Measurements from ENCODE around the gene MAN1A2.
"Not testable (repeated sequence)": the region's sequence is repeated elsewhere in the genome, so short reads cannot be mapped to it uniquely, and the experiment has no call there.

Gene MAN1A2

GRCh38 chr1:117544509-117545109 is 177.4 kb downstream of the MAN1A2 start:
- no peaks in the 10 kb centered on the region for H3K36me3 ChIP-seq (ENCODE audit: insufficient read depth, low read length)
- no peaks in the 10 kb centered on the region for H3K4me1 ChIP-seq (ENCODE audit: control insufficient read depth, insufficient read depth, low read length)
- no peaks in the 10 kb centered on the region for H3K9me3 ChIP-seq (replicated peaks; ENCODE audit: low read length)
- no peak overlapping the region for H3K4me2 ChIP-seq (ENCODE audit: low read length)
- H3K9ac ChIP-seq (ENCODE audit: low read depth, low read length): no peak overlapping the region
- no peaks in the 10 kb centered on the region for H3K27me3 ChIP-seq (ENCODE audit: control insufficient read depth, insufficient read depth, low read length)
- H3K4me3 ChIP-seq (ENCODE audit: low read length): no peak overlapping the region

DNA sequence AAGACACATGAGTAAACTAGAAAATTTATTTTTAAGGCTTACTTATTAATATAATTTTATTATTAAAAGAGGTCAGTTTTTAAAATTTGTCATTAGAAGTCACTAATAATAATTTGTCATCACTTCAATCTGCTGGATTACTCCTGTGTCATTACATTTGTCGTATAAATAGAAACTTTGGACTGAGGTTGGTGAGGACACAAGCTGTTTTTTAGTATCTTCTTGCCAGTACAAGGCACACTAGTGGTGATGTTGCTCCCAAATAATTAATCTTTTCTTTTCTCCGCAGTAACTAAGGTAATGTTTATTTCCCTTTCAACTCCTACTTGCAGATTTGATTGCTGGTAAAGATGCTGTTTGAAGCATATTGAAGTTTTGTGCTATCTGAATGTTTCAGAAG is 179.2 kb downstream of the MAN1A2 start:
- Histone ChIP-seq H3K9ac (ENCODE audit: low read depth, low read length) (no peak overlapping the region), H3K4me3 (ENCODE audit: low read length) (no peak overlapping the region), H3K4me1 (ENCODE audit: control insufficient read depth, insufficient read depth, low read length) (no peaks in the 10 kb centered on the region), H3K36me3 (ENCODE audit: insufficient read depth, low read length) (no peaks in the 10 kb centered on the region), H3K9me3 (replicated peaks; ENCODE audit: low read length) (no peaks in the 10 kb centered on the region), H3K4me2 (ENCODE audit: low read length) (no peak overlapping the region), H3K27me3 (ENCODE audit: control insufficient read depth, insufficient read depth, low read length) (no peaks in the 10 kb centered on the region)

- H3K9ac ChIP-seq (ENCODE audit: low read depth, low read length): no peak overlapping the region
- H3K36me3 ChIP-seq (ENCODE audit: insufficient read depth, low read length): no peaks in the 10 kb centered on the region
- no peaks in the 10 kb centered on the region for H3K9me3 ChIP-seq (replicated peaks; ENCODE audit: low read length)
- no peaks in the 10 kb centered on the region for H3K4me1 ChIP-seq (ENCODE audit: control insufficient read depth, insufficient read depth, low read length)
- no peak overlapping the region for H3K4me3 ChIP-seq (ENCODE audit: low read length)
- peaks cover 5% of the 10 kb centered on the region for H3K27me3 ChIP-seq (ENCODE audit: control insufficient read depth, insufficient read depth, low read length)
- no peak overlapping the region for H3K4me2 ChIP-seq (ENCODE audit: low read length)
These were observed 186.2 kb downstream of the MAN1A2 start for GRCh38 chr1:117553471-117553870.

- H3K4me3 ChIP-seq (ENCODE audit: low read length): no peak overlapping the region
- H3K9ac ChIP-seq (ENCODE audit: low read depth, low read length): no peak overlapping the region
- H3K4me2 ChIP-seq (ENCODE audit: low read length): no peak overlapping the region
- H3K9me3 ChIP-seq (replicated peaks; ENCODE audit: low read length): no peaks in the 10 kb centered on the region
- no peaks in the 10 kb centered on the region for H3K4me1 ChIP-seq (ENCODE audit: control insufficient read depth, insufficient read depth, low read length)
- peaks cover 8% of the 10 kb centered on the region for H3K27me3 ChIP-seq (ENCODE audit: control insufficient read depth, insufficient read depth, low read length)
- H3K36me3 ChIP-seq (ENCODE audit: insufficient read depth, low read length): no peaks in the 10 kb centered on the region
These were observed 188.6 kb downstream of the MAN1A2 start for GRCh38 chr1:117555806-117556205.

- H3K36me3 ChIP-seq (ENCODE audit: insufficient read depth, low read length): no peaks in the 10 kb centered on the region
- H3K4me3 ChIP-seq (ENCODE audit: low read length): no peak overlapping the region
- no peaks in the 10 kb centered on the region for H3K9me3 ChIP-seq (replicated peaks; ENCODE audit: low read length)
- H3K4me1 ChIP-seq (ENCODE audit: control insufficient read depth, insufficient read depth, low read length): no peaks in the 10 kb centered on the region
- no peak overlapping the region for H3K4me2 ChIP-seq (ENCODE audit: low read length)
- peaks cover 9% of the 10 kb centered on the region for H3K27me3 ChIP-seq (ENCODE audit: control insufficient read depth, insufficient read depth, low read length)
- no peak overlapping the region for H3K9ac ChIP-seq (ENCODE audit: low read depth, low read length)
These were observed 189.1 kb downstream of the MAN1A2 start for GRCh38 chr1:117556341-117556740.

GRCh38 chr1:117556976-117557375 is 189.7 kb downstream of the MAN1A2 start:
- Histone ChIP-seq H3K27me3 (ENCODE audit: control insufficient read depth, insufficient read depth, low read length) (peaks cover 9% of the 10 kb centered on the region), H3K4me1 (ENCODE audit: control insufficient read depth, insufficient read depth, low read length) (no peaks in the 10 kb centered on the region), H3K9ac (ENCODE audit: low read depth, low read length) (no peak overlapping the region), H3K4me3 (ENCODE audit: low read length) (no peak overlapping the region), H3K36me3 (ENCODE audit: insufficient read depth, low read length) (no peaks in the 10 kb centered on the region), H3K9me3 (replicated peaks; ENCODE audit: low read length) (no peaks in the 10 kb centered on the region), H3K4me2 (ENCODE audit: low read length) (no peak overlapping the region)

DNA sequence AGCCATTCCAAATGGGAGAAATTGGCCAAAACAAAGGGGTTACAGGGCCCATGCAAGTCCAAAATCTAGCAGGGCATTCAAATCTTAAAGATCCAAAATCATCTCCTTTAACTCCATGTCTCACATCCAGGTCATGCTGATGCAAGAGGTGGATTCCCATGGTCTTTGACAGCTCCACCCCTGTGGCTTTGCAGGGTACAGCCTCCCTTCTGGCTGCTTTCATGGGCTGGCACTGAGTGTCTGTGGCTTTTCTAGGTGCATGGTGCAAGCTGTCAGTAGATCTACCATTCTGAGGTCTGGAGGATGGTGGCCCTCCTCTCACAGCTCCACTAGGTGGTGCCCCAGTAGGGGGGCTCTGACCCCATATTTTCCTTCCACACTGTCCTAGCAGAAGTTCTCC is 191.2 kb downstream of the MAN1A2 start:
- not testable (repeated sequence) for H3K4me2 ChIP-seq (ENCODE audit: low read length); H3K4me3 ChIP-seq (ENCODE audit: low read length); H3K9me3 ChIP-seq (replicated peaks; ENCODE audit: low read length); H3K9ac ChIP-seq (ENCODE audit: low read depth, low read length); H3K36me3 ChIP-seq (ENCODE audit: insufficient read depth, low read length); H3K27me3 ChIP-seq (ENCODE audit: control insufficient read depth, insufficient read depth, low read length); H3K4me1 ChIP-seq (ENCODE audit: control insufficient read depth, insufficient read depth, low read length)

DNA sequence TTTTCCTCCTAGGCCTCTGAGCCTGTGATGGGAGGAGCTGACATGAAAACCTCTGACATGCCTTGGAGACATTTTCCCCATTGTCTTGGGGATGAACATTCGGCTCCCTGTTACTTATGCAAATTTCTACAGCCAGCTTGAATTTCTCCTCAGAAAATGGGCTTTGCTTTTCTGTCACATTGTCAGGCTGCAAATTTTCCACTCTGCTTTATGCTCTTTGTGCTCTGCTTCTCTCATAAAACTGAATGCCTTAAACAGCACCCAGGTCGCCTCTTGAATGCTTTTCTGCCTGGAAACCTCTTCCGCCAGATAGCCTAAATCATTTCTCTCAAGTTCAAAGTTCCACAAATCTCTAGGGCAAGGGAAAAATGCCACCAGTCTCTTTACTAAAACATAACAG is 191.9 kb downstream of the MAN1A2 start:
- H3K4me2 ChIP-seq (ENCODE audit: low read length): no peak overlapping the region
- no peak overlapping the region for H3K4me3 ChIP-seq (ENCODE audit: low read length)
- peaks cover 12% of the 10 kb centered on the region for H3K27me3 ChIP-seq (ENCODE audit: control insufficient read depth, insufficient read depth, low read length)
- H3K9ac ChIP-seq (ENCODE audit: low read depth, low read length): no peak overlapping the region
- no peaks in the 10 kb centered on the region for H3K36me3 ChIP-seq (ENCODE audit: insufficient read depth, low read length)
- H3K9me3 ChIP-seq (replicated peaks; ENCODE audit: low read length): no peaks in the 10 kb centered on the region
- no peaks in the 10 kb centered on the region for H3K4me1 ChIP-seq (ENCODE audit: control insufficient read depth, insufficient read depth, low read length)

GRCh38 chr1:117559985-117560384 is 192.7 kb downstream of the MAN1A2 start:
- Histone ChIP-seq H3K4me2 (ENCODE audit: low read length) (no peak overlapping the region), H3K4me1 (ENCODE audit: control insufficient read depth, insufficient read depth, low read length) (no peaks in the 10 kb centered on the region), H3K4me3 (ENCODE audit: low read length) (no peak overlapping the region), H3K27me3 (ENCODE audit: control insufficient read depth, insufficient read depth, low read length) (peaks cover 15% of the 10 kb centered on the region), H3K36me3 (ENCODE audit: insufficient read depth, low read length) (no peaks in the 10 kb centered on the region), H3K9ac (ENCODE audit: low read depth, low read length) (no peak overlapping the region), H3K9me3 (replicated peaks; ENCODE audit: low read length) (no peaks in the 10 kb centered on the region)

DNA sequence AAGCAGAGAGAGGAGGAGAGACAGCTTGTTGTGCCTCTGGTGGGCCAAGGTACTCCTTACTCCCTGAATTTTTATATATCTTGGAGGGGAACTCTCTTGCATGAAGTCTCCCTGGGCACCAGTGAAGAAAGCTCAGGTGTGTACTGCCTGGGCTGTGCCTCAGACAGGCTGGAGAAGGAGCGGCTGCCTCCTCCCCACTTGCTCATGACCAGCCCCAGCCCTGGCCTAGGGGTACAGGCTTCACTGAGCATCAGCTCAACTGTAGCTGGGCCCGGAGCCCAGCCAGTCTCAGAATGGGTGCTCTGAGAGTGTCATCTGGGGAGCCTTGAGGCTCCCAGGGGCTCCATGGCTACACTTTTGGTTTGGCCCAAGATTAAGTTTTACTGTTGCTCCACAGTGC is 193.8 kb downstream of the MAN1A2 start:
- Histone ChIP-seq H3K9ac (ENCODE audit: low read depth, low read length) (no peak overlapping the region), H3K4me2 (ENCODE audit: low read length) (no peak overlapping the region), H3K36me3 (ENCODE audit: insufficient read depth, low read length) (no peaks in the 10 kb centered on the region), H3K9me3 (replicated peaks; ENCODE audit: low read length) (no peaks in the 10 kb centered on the region), H3K4me1 (ENCODE audit: control insufficient read depth, insufficient read depth, low read length) (no peaks in the 10 kb centered on the region), H3K4me3 (ENCODE audit: low read length) (no peak overlapping the region), H3K27me3 (ENCODE audit: control insufficient read depth, insufficient read depth, low read length) (peaks cover 17% of the 10 kb centered on the region)

GRCh38 chr1:117561551-117561950 is 194.3 kb downstream of the MAN1A2 start:
- Histone ChIP-seq H3K27me3 (ENCODE audit: control insufficient read depth, insufficient read depth, low read length) (peaks cover 17% of the 10 kb centered on the region), H3K4me2 (ENCODE audit: low read length) (no peak overlapping the region), H3K4me1 (ENCODE audit: control insufficient read depth, insufficient read depth, low read length) (no peaks in the 10 kb centered on the region), H3K9me3 (replicated peaks; ENCODE audit: low read length) (no peaks in the 10 kb centered on the region), H3K4me3 (ENCODE audit: low read length) (no peak overlapping the region), H3K36me3 (ENCODE audit: insufficient read depth, low read length) (no peaks in the 10 kb centered on the region), H3K9ac (ENCODE audit: low read depth, low read length) (no peak overlapping the region)

DNA sequence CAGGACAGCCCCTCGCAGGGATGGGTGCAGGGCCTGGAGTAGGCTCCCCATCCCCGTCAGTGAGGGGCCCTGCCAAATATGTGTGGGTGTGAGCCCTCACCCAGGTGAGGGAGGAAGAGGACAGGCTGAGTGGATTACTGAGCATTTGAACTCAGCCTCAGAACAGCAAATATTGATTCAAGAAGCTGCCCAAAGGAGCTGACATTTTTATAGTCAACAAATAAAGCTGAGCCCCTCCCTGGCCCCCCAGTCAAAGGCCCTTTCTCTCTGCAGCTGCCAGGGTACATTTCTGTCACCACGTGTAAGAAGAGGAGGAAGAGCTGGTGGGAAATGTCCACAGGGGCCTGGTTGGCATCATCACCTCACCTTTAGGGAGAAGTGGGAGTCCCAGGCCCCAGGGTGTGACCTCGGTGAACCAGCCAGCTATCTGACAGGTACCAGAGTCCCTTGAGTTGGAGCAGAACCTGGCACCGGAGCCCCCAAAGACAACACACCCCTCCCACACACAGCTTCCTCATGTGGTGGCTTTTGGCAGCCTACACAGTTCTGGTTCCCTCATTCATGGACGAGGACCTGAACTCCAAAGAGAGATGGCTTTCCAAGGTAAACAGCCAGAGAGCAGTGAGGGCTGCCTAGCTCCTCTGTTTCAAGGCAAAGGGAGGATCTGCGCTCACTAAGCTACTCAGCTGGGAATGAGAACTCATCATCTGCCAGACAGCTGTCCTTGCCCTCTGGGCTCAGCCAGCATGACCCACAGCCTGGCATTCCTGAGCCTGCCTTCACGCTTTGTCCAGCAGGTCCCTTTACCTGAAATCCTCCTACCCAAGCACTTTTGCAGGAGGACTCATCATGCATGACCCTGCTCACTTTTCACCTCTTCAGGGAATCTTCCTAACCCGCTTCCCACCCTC is 195.6 kb downstream of the MAN1A2 start:
- Histone ChIP-seq H3K9me3 (replicated peaks; ENCODE audit: low read length) (no peaks in the 10 kb centered on the region), H3K36me3 (ENCODE audit: insufficient read depth, low read length) (no peaks in the 10 kb centered on the region), H3K9ac (ENCODE audit: low read depth, low read length) (no peak overlapping the region)

More for the DNA sequence above, 195.6 kb downstream of the MAN1A2 start:
- Histone ChIP-seq H3K4me2 (ENCODE audit: low read length) (no peak overlapping the region), H3K4me1 (ENCODE audit: control insufficient read depth, insufficient read depth, low read length) (no peaks in the 10 kb centered on the region), H3K4me3 (ENCODE audit: low read length) (no peak overlapping the region), H3K27me3 (ENCODE audit: control insufficient read depth, insufficient read depth, low read length) (peaks cover 12% of the 10 kb centered on the region)
